Pons (tissue), 1 donor: ENCODE measurements around the gene CPPED1.

ENCODE experiments used
- DNase-seq: peaks from one replicate; pipeline ENCODE4 v3.0.0-alpha.2; 2016; ENCODE audit warnings: low spot score

Gene CPPED1

GRCh38 chr16:12735805-12736204 is 67.9 kb downstream of the CPPED1 start:
- DNase-seq: no peak

GRCh38 chr16:12732600-12732999 is 71.1 kb downstream of the CPPED1 start:
- no peak for DNase-seq

GRCh38 chr16:12729448-12729847 is 74.2 kb downstream of the CPPED1 start:
- no peak for DNase-seq

- no peak for DNase-seq
These were observed 75.2 kb downstream of the CPPED1 start for GRCh38 chr16:12728469-12728868.

GRCh38 chr16:12724226-12724625 is 79.5 kb downstream of the CPPED1 start:
- DNase-seq: peak; percentile 30

- no peak for DNase-seq
These were observed 80.0 kb downstream of the CPPED1 start for GRCh38 chr16:12723681-12724080.

GRCh38 chr16:12721841-12722421 is 81.8 kb downstream of the CPPED1 start:
- peak; percentile 82 for DNase-seq

- peak; percentile 78 for DNase-seq
These were observed 83.7 kb downstream of the CPPED1 start for GRCh38 chr16:12719972-12720371.

- no peak for DNase-seq
These were observed 87.0 kb downstream of the CPPED1 start for GRCh38 chr16:12716658-12717057.

- DNase-seq: no peak
These were observed 93.9 kb downstream of the CPPED1 start for GRCh38 chr16:12709807-12710206.

- DNase-seq: no peak
These were observed 95.4 kb downstream of the CPPED1 start for GRCh38 chr16:12708266-12708665.

- no peak for DNase-seq
These were observed 97.1 kb downstream of the CPPED1 start for GRCh38 chr16:12706628-12707027.

GRCh38 chr16:12704492-12705111 is 99.1 kb downstream of the CPPED1 start:
- DNase-seq: no peak

- no peak for DNase-seq
These were observed 99.8 kb downstream of the CPPED1 start for GRCh38 chr16:12703935-12704334.

GRCh38 chr16:12700161-12700560 is 103.5 kb downstream of the CPPED1 start:
- no peak for DNase-seq

GRCh38 chr16:12699161-12699560 is 104.5 kb downstream of the CPPED1 start:
- DNase-seq: no peak

- DNase-seq: no peak
These were observed 106.2 kb downstream of the CPPED1 start for GRCh38 chr16:12697437-12697836.

- no peak for DNase-seq
These were observed 108.2 kb downstream of the CPPED1 start for GRCh38 chr16:12695454-12695853.

GRCh38 chr16:12690024-12690423 is 113.7 kb downstream of the CPPED1 start:
- no peak for DNase-seq

- DNase-seq: no peak
These were observed 114.5 kb downstream of the CPPED1 start for GRCh38 chr16:12688951-12689850.

- DNase-seq: peak; percentile 71
These were observed 117.9 kb downstream of the CPPED1 start for GRCh38 chr16:12685806-12686205.

- DNase-seq: no peak
These were observed 121.1 kb downstream of the CPPED1 start for GRCh38 chr16:12682432-12683165.
